Adrenal gland (tissue), 5 donors: ENCODE results near the gene EMC1.

Experiments
- CTCF ChIP-seq, 6 experiments: fragments of 450-650 bp in 4 of 6; fragments of 200-600 bp in 2 of 6; sonication (generic) in 1 of 6; IDR thresholded peaks; 1 replicate in 5 of 6; 2 replicates in 1 of 6; pipeline versions ENCODE4 v1.5.1 to v1.8.0; 2016 to 2021; ENCODE audit warnings: antibody characterized with exemption in 6 of 6, mild to moderate bottlenecking in 2 of 6, moderate library complexity in 1 of 6
- POLR2A ChIP-seq, 2 donors: fragments of 450-650 bp; IDR thresholded peaks; one replicate each; pipeline ENCODE4 v1.6.1; 2017; ENCODE audit warnings: antibody characterized with exemption in 2 of 2, mild to moderate bottlenecking in 2 of 2, moderate library complexity in 1 of 2
- donor health status: DM: no; HTN: no; CAD: no.

- TF ChIP-seq CTCF (IDR thresholded peaks at IDR 0.05) (no peak), POLR2A (IDR thresholded peaks at IDR 0.05) (no peak)
Measured at GRCh38 chr1:19260211-19261138, 9.2 kb upstream of the EMC1 start.
